Activated CD4-positive, alpha-beta T cell treated with anti-CD3 and anti-CD28 coated beads for 24 hours (primary cell): Measurements from ENCODE around the gene IGF2.

ENCODE experiments used
- DNase-seq, 2 donors: peaks; one replicate each; pipeline ENCODE4 v3.0.0-alpha.2; 2020; ENCODE audit warnings: low read depth in 2 of 2

Gene IGF2

DNA sequence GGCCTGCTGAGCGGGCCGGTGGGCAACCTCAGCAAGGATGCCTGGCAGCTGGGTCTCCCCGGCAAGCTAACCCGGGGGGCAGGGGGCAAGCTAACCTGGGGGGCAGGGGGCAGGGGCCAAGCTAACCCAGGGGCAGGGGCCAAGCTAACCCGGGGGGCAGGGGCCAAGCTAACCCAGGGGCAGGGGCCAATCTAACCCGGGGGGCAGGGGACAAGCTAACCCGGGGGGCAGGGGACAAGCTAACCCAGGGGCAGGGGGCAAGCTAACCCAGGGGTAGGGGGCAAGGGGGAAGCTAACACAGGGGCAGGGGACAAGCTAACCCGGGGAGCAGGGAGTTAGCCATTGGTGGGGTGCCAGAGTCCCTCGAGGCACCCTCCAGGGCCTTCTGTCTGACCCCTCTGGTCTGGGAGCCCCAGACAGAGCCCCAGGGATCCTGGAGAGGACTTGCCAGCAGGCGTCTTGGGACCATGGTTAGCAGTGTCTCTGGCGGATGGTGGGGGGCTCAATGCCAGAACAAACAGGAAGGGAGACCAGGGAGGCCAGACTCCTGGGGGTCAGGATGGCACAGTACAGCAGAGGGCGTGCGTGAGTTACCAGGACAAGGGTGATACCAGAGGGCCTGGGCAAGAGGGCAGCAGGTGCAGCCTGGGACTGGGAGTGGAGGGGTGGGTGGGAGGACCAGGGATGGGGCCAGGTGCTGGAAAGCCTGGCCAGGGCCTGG lies 16.1 kb downstream of the IGF2 start:
- no peak for DNase-seq

DNA sequence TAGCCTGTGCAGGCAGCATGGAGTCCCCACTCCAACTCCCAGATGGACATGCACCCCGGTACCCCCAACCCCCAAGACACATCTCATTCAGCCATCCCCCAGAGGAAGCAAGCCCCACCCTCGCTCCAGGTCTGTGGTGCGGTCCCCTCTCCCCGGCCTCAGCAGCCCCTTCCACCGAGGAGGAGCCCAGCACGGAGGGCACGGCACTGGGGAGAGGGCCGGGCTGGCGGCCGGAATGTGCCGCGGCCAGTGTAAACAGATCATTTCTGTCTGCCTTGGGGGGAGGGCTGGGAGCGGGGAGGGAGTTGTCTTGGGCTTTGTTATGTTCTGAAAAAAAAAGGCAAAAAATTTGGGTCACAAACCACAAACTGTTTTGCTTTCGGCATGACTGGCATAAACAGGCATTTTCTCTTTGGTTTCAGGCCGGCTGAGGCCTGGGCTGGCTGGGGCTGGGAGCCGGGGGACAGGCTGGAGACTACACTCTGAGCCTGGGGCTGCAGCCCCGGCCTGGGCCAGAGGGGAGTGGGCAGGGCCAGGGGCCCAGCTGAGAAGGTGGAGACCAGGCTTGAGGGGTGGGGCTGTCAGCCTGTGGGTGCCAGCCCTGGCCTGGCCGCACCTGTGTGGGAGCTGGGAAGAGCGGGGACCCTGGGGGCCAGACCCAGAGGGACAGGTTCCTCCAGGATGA lies 16.8 kb downstream of the IGF2 start:
- no peak for DNase-seq

DNA sequence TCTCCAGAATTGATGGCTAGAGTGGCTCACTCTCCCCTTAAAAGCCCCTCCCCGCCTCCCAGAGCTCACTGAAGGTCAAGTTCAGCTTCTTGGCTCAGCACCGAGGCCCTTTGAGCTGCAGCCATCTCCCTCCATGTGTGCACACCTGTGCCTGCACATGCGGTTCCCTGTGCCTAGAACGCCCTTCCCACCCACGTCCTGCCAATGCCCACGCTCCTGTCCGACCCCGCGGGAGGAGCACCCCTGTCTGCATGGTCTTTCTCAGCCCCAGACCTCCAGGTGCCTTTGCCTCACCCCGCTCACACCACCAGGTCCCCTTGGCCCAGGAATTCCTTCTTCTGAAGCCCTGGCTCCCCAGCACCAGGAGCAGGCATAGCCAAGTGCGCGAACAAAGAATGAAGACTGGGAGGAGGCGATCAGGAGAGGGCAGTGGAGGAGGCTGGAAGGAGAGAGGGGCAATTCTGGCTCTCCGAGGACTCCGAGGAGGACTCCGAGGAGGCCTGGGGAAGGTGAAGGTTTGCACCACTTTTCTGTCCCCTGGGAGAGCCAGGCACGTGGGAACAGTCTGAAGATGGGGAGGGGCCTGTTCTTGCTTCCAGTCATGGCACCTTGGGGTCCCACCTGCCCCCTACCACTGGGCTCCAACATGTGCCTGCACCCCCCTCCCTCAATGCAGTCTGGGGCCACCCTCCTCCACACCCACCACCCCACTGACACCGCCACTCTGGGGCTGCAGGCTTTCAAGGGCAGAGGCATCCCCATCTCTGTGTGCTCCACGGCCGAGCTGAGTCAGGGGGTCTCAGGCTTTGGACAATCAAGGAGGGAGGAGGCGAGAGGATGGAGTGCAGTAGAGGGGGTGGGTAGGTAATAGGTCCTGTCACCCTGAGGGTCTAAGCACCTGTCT lies 17.7 kb downstream of the IGF2 start:
- no peak for DNase-seq

DNA sequence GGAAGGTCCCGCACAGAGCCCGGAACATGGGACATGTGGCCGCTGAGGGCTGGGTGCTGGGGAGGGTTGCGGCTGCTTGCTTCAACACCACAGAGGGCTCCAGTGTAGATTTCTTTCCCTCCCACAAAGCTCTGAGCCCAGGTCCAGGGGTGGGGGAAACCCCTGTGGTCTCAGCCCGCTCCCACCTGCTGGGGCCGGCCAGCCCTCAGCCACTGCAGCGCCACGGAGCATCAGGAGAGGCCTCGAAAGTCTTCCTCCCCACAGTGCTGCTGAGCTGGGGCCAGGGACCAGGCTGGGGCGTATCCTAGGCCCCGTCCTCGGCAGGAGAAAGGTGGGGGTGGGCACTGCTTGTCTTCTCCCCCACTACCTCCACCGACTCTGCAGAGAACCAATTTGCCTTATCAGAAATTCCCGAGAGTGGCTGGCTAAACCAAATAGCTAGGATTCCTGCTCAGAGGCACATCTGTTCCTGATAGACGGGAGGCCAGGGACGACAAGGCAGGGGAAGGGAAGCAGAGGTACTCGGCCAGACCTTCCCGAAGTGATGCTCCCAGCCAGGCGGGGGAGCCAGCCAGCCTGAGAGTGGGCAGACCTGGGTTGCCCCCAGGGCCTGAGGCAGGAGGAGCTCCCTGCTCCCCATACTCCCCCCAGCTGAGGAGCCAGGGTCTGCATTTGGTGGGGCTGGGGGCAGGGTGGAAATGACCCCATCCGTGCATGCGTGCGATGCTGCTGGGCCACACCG lies 18.7 kb downstream of the IGF2 start:
- no peak for DNase-seq

DNA sequence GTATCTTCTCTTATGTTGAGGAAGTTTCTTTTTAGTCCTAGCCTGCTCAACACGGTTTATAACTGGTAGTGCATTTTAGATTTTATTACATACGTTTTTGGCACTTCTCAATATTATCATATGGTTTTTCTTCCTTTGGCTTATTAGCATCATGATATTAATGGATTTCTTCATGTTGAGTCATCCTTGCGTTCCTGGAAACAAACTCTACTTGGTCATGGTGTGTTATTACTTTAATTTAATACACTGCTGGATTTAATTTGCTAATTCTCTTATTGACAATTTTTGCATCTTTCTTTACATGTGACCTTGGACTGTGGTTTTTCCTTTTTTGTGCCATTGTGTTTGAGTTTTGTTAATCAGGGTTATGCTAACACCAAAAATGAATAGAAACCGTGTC lies 20.5 kb downstream of the IGF2 start:
- no peak for DNase-seq

DNA sequence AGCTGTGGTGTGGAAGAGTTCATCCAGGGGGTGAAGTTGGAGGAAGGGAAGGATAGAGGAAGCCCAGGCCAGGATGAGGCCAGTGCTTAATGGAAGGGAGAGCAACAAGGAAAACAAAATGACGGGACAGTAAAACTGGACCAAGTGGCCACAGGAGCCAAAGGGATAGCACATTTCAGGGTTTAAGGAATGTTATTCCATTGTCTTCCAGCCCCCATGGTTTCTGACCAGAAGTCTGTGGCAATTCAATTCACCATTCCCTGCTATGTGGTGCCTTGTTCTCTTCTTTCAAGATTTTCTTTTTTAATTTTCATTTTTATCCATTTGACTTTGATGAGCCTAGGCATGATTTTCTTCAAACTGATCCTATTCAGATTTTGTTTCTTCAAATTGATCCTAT lies 22.5 kb downstream of the IGF2 start:
- DNase-seq, result no peak

DNA sequence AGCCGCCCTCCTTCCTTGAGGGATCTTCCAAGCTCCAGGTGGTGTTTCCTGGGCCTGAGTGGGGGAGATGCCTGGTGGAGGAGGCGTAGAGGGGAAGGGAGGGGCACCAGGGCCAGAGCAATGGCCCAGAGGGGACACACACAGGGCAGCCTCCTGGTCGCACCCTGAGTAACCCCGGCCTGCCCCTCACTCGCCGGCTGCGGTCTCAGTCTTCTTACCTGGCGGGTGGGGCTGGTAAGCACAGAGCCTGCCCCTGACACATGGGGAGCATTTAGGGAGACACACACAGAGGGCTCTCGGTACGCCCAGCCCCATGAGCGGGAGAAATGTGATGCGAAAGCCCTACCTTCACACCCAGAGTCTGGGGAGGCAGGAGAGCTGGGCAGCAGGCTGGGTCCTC lies 23.9 kb downstream of the IGF2 start:
- no peak for DNase-seq

DNA sequence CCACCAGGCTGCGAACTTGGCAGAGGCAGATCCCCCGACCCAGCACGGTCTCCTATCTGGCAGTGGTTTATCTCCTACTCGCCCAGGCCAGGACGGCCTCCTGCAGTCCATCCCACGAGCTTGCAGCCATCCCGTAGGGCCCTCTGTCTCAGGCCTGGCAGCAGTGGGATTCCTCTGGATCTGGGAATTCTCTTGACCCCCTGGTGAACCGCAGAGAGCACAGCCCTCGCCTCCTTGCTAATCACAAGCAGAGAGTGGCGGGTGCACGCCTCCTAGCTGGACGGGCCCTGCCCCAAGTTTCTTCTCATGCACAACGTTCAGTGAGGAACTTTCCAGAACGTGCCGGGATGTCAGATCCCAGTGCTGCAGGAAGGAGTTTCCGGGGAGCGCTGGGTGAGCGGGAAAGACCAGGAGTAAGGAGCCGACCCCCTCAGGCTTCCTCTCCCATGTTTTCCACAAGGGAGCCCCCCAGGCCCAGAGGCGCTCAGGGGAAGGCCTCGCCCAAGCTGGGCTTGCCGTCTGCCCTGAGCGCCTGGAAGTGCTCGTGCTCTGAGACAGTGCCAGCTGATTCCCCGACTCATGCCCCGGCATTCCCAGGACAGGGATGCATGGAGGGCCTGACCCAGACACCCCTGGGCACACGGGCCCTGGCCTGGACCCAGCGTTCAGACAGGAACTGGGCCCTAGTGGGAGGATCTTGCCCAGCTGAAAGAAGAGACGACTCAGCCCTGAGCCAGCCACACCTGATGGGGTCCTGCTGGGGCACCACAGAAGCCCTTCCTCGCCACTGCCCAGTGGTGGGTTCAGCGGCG lies 24.6 kb downstream of the IGF2 start:
- no peak for DNase-seq

DNA sequence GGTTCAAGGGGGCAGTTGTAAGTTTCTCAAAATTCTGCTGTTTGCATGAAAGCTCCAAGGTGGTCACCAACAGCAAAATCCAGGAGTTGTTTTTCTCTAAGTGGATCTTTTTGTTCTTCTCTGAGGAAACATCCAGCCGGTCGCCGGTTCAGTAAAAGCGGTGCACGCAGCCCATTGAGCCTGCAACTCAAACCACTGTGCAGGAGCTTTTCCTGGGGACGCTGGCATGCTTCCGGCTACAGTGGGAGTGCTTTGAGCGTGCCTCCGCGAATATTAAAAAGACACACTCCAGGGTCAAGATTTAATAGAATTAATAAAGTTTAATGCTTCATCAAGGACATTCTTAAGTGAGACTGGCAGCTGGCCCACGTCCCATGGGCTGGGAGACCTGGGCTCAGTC lies 25.4 kb downstream of the IGF2 start:
- no peak for DNase-seq

DNA sequence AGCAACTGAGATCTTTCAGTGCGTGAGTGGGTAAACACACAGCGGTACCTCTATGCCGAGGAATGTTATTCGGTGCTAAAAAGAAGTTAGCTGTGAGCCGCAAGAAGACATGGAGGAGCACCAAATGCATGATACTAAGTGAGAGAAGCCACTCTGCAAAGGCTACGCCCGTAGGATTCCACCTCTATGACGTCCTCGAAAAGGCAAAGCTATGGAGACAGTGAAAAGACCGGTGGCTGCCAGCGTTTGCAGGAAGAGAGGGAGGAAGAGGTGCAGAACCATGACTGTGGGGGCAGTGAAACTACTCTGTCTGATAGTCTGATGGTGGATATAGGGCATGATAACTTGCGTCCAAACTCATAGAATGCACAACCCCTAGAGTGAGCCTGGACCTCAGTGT lies 28.7 kb downstream of the IGF2 start:
- no peak for DNase-seq

DNA sequence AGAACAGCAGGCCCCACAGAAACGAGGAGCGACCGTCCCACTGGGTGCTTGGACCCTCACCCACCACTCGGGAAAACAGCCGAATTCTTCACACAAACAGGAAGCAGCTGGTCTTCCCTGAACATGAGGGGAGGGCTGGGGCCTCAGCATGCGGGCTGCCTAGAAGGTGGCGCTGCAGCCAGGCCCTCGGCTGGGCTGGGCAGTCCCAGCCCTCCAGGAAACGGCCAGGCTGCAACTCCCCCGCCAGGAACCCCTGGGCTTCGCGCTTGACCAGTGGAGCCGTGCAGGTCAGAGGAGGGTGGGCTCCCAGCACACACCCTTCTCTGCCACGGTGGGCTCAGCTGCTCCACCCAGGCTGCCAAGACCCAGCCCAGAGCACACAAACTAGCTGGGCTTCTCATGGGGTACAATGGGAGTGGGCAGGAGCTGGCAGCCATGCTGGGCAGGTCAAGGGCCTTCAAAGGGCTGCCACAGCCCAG lies 29.6 kb downstream of the IGF2 start:
- no peak for DNase-seq

DNA sequence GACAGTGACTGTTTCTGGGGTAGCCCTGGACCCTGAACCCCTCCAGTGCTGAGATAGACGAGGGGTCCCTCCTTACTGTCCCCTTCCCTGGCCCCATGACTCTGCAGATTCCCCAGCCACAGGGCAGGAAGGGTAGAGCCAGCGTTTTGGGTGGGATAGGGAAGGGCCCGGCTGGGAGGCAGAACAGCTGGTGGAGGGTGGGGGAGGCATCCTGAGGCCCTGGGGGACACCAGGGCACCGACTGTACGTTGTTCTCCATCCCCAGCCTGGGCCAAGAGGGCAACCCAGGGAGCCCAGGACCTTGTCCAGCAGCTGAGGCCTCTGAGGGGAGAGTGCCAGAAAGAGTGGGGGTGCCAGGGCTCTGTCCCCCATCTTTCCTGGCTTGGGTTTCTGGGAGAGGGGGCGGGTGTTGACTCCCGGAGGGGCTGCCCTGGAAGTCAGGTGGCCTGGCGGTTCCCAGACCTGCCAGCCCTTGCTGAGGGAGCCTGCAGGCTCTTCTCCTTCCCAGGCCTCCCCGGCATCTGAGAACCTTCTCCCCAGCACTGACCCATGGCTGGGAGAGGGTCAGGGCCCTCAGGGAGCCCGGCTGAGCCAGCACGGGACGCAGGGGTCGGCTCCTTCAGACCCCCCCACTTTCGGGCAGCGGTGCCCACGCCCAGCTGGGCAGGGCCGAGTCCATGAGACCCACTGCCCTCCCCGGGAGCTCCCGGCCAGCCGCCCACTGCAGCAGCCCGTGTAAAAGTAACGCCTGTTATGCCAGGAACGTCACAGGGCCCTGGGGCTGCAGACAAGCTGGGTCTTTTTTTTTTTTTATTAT lies 30.3 kb downstream of the IGF2 start:
- no peak for DNase-seq

DNA sequence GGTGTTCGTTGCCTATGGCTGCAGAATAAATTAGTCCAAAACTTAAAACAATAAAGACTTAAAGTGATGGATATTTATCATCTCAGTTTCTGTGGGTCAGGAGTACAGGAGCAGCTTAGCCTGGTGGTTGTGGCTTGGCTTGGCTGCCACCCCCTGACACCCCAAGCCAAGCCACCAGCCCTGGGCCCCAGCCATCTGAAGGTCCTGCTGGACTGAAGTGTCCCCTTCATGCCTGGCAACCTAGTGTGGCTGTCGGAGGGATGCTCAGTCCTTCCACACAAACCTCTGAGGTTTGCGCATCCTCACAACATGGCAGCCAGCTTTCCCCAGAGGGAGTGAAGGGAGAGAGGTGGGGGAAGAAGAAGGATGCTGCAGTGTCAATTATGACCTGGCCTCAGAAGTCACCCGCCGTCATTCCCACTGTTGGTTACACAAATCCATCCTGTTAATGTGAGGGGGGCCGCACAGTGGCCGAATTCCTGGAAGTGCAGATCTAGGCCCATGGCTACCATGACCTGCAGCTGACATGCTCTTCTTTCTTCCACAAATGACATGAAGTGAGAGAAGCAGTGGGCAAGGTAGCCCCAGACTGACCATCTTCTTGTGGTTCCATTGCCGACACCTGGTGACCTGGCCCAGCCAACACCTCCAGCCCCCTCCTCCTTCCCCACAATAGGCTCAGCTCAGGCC lies 31.1 kb downstream of the IGF2 start:
- no peak for DNase-seq

DNA sequence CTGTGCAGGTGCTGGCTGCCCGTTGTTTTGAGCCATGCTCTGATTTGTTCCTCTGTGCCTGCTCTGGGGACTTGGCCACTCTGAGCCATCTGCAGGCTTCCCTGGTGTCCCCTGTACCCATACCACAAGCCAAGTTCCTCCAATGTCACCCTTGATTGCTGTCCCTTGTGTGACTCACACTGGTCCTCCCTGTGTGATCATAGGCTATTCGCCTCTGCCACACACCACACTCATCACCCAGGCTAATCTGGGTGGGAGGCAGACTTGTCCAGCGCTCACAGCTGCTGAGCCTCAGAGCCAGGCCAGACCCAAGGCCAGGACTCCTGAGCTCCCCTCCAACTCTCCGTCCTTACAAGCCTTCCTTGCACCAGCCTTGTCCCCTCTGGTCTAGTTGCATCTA lies 31.7 kb downstream of the IGF2 start:
- no peak for DNase-seq

DNA sequence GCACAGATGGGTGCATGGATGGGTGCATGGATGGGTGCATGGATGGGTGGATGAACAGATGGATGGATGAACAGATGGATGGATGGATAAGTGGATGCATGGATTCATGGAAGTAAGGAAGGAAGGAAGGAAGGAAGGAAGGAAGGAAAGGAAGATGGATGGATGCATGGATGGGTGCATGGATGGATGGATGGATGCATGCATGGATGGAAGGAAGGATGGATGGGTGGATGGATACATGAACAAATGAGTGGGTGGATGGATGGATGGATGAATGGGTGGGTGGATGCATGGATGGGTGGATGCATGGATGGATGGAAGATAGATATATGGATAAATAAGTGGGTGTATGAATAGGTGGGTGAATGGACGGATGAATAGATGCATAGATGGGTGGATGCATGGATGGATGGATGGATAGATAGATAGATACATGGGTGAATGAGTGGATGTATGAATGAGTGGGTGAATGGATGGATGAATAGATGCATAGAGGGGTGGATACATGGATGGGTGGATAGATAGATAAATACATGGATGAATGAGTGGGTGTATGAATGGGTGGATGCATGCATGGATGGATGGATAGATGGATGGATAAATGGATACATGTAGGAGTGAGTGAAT lies 32.5 kb downstream of the IGF2 start:
- DNase-seq, result no peak

DNA sequence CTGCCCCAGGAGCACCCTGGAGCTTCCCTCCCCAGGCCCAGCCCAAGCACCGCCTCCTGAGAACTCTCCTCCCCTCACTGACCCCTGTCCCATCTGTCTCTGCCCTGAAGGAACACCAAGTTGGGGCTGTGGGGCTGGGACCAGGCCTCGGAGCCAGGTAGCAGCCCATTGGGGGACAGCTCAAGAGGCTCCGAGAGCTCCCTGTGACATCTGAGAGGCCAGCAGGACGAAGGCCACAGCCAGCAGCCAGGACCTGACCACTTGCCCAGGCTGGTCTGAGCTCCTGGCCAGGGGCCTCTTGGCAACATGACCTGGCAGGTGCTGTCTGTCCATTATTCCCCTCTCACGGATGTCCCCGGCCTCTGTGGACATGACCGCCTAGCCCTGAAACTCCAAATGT lies 33.7 kb downstream of the IGF2 start:
- no peak for DNase-seq

DNA sequence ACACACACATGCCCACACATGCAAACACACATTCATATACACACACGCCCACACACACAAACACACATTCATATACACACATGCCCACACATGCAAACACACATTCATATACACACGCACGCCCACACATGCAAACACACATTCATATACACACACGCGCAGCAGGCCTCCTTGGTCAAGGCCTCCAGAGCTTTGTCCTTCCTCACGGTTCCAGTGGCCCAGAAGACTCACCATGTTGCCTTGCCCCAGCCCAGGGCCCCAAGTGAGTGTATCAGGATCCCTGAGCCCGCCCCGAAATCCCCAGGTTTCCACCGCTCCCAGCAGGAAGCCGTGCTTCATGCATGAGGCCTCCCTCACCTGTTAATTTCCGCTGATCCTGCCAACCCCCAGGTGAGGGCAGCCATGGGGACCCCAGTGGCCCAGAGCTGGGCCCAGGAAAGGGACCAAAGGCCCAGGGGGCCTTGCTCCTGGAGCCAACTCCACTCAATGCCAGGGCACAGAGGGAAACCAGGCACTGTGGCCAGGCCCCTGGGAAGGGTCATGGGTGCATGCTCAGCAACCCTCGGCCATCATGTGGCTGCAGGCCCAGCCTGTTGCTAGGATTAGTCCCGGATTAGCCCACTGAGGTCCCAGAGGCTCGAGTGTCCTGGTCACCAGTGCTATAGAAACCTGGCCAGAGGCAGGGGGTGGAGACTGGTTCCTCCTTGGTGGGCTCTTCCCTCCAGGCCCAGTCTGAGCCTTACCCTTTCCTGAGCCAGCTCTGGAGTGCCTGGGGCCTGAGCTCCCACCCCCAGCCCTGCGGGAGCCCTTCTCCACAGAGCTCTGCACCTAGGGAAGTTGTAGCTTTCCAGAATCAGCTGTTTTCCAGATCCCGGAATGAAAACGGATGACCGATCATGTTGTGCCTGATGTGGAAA lies 34.4 kb downstream of the IGF2 start:
- no peak for DNase-seq
